GOT3 (cell line): ENCODE data around the gene GNA14.
"Not testable (repeated sequence)": the region's sequence is repeated elsewhere in the genome, so short reads cannot be mapped to it uniquely, and the experiment has no call there.

ENCODE experiments used
- DNase-seq: peaks from one replicate; lab custom pipeline; 2025; ENCODE audit warnings: mixed read lengths; lab: John Stamatoyannopoulos, UW

GNA14 gene

GRCh38 chr9:77643871-77644270, 4.3 kb downstream of the GNA14 start:
- DNase-seq: no peak

DNA sequence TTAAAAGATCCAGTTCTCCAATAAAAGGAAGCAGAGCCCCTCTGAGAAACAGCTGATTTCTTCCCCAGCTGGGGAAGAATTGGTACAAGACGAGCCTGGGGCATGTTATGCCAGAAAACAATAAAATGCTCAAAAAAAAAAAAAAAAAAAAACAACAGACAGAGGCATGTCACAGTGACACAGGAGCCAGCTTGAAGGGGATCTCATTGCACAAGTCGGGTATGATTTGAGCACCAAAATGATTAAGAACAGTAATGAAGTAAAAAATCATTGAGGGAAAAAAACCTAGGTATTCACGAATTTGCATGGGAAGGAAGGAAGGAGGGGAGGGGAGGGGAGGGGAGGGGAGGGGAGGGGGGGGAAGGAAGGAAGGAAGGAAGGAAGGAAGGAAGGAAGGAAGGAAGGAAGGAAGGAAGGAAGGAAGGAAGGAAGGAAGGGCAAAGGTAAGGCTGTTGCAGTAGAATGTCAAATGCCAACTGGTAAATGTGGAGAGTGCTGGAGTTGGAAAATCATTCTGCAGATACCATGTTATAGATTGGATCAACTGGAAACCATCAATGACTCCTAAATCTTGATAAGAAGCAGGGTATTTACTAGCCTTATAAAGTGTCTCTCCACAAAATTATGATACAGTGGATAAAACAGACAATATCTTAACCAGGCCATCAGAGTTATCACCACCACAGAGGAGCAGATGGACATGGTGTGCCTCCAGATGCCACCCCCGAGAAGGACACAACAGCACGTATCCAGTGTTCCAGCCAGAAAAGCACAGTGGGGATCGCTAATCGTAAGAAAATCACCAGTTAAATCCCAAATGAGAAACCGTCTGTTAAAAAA, 7.2 kb downstream of the GNA14 start:
- DNase-seq: no peak

DNA sequence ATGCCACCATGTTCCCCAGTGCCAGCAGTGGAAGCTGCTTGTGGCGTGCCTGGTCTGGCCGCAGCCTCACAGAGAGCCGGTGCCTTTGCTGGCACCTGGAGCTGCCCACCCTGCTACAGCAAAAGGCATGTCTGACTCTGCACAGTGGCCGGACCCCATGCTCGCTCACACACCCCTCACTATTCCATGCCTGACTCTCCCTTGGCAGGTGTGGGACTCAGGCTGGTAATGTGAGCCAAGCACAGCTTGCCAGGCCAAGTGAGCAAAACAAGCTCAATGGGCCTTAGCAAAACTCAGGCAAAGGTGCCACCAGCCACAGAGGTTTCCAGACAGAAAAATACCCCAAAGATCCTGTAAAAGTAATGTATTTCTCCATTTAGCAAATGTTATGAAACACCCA, 15.5 kb downstream of the GNA14 start:
- DNase-seq: no peak

DNA sequence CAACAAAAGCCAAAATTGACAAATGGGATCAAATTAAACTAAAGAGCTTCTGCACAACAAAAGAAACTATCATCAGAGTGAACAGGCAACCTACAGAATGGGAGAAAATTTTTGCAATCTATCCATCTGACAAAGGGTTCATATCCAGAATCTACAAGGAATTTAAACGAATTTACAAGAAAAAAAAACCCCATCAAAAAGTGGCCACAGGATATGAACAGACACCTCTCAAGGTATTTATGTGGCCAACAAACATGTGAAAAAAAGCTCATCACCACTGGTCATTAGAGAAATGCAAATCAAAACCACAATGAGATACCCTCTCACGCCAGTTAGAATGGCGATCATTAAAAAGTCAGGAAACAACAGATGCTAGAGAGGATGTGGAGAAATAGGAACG, 19.3 kb downstream of the GNA14 start:
- DNase-seq: not testable (repeated sequence)

- DNase-seq: no peak
These were observed 31.9 kb downstream of the GNA14 start for GRCh38 chr9:77616191-77616590.

DNA sequence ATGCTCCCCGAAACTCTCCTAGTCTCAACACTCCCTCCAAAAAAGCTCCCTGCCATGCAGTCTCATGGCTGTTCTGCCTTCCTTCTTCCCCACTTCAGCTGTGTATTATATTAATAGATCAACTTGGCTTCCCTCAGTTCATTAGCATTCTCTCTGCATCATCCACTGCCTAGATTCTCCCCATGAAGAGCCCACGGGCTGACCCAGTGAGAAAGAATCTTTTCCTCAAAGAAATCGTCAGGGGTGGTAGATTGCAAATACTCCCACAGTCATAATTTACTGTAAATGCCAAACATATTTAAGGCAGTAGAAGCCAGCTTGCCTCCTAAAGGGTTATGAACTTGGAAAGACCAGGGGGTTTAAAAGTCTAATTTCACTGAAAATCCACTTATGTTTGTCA, 33.5 kb downstream of the GNA14 start:
- DNase-seq: no peak

- no peak for DNase-seq
These were observed 41.6 kb downstream of the GNA14 start for GRCh38 chr9:77606526-77606925.

DNA sequence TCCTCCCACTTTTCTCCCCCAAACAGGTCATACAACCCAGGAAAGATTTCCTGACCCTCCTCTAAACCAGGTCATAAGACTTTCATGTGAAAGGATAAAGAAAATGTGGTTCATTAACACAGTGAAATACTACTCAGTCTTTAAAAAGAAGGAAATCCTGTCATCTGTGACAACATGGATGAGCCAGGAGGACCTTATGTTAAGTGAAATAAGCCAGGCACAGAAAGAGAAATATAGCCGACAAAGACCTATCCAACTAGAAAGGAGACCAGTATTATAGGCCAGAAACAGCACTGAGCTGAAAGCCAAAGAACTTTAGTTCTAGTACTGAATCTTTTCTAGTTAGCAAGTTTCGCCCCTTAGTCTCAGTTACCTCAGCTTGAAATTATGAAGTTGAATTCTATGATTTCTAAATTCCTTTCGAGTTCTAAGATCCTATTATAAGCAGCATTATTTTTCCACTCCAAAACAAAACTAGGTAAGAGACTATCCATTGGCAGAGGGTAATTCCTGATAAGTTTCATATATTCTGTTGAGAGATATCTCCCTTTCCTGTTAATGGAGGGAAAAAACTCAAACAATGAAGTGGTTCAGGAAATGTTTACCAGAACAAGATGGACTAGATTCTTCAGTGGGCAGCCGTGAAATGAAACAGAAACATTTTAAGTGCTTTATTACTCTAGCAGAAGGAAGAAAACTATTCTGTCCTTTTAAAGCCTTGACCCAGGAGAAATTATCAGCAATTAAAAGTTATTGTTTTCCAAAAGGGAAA, 42.5 kb downstream of the GNA14 start:
- DNase-seq: no peak

DNA sequence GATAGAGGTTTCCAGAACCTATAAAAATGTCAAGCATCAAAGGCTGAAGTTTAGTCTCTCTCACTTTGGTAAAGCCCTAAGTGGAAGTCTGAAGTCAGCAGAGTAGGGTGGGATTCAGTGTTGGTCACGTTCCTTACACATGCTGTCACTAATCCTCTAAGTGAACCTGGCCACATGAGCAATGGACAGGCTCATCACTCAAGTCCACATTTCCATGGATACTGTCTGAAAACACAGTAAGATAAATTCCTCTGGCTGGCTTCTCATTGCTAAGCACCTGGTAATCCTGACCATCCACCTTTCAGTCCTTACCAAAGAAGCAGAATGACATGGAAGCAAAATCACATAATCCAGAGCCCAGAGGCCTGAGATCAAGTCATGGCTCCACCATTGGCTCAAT, 43.8 kb downstream of the GNA14 start:
- DNase-seq: no peak

- DNase-seq: no peak
These were observed 45.3 kb downstream of the GNA14 start for GRCh38 chr9:77602852-77603251.

GRCh38 chr9:77601476-77602099, 46.5 kb downstream of the GNA14 start:
- DNase-seq: no peak

GRCh38 chr9:77600810-77601209, 47.3 kb downstream of the GNA14 start:
- no peak for DNase-seq

GRCh38 chr9:77599492-77599891, 48.6 kb downstream of the GNA14 start:
- DNase-seq: no peak

DNA sequence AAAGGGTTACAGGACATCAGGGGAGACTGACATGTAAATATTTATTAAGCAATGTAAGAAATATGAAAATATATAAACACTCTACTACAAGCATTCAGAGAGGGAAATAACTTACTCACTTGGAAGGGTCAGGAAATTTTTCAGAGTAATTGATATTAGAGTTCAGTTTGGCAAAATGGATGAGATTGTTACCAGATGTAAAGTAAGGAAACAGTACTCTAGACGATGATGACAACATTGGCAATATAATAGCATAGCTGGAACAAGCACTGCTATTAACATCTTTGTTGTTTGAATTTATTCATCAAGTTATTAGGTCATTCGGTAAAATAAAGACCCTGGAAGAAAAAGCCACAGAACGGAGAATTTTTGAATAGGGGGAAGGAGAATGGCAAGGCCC, 49.1 kb downstream of the GNA14 start:
- DNase-seq: no peak

GRCh38 chr9:77598524-77598923, 49.6 kb downstream of the GNA14 start:
- no peak for DNase-seq

DNA sequence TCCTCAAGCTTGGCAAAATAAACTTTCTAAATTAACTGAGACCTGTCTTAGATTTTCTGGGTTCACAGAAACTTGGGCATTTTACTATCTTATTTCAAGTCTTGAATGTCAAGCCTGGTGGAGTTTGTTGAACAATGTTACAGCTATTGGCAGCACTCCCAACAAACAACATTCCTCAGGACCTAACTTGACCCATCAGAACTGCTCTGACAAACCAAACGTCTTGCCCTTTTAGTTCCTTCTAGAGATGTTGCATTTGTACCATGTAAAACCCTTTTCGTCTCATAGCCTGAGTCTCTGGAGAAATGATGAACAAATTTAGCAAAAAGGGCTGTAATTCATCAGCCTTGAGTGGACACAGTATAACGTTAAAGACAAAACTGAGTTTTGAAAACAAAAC, 51.1 kb downstream of the GNA14 start:
- no peak for DNase-seq

GRCh38 chr9:77595426-77596095, 52.6 kb downstream of the GNA14 start:
- DNase-seq: no peak

DNA sequence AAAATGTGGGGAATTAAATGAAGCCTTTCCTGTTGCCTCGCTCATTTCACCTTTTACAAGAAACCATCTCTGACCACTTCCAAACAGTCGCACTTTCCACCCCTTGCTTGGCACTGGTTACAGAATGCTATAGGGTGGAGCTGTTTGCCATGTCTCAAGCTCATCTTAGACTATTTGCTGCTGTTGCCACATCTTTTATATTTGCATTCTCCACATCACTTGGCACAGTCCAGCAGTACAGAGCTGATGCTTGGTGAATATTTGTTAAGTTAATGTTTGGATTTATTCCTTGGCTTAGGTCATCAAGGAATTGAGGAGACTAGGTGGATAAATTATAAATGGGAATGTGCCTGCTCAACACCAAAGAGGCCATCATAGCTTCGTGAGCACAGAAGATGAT, 53.2 kb downstream of the GNA14 start:
- DNase-seq: no peak

DNA sequence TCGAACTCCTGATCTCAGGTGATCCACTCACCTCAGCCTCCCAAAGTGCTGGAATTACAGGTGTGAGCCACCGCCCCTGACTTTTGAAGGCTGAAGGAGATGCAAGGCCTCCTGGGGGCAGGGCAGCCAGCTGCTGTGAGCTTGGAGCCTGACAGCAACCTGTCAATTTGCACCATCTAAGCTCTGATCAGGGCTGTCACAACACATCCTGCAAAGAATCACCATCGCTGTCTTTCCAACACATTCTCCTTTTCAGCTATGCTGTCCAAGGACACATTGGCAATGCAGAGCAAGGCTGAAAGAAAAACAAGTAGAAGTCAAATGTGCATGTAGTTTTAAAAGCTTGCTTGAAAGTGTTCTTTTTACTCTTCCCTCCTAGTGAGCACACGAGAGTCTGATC, 54.6 kb downstream of the GNA14 start:
- no peak for DNase-seq

DNA sequence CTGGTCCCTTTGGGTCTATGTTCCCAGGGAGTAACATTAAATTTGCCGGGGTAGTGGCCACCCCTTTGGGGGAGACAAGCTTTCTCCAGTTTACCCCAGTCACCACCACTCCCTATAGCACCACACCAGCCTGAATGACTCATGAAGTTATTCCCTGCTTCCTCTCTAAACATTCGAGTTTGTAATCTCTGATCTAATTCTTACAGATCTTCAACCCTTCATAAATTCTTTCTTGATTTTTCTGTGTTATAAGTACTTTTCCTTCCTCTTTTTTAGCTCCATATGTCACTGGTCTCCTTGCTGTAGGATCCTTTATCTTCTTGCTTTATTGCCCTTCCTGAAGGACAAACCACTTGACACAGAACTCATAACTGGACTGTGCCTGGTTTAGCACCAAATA, 55.6 kb downstream of the GNA14 start:
- DNase-seq: no peak

DNA sequence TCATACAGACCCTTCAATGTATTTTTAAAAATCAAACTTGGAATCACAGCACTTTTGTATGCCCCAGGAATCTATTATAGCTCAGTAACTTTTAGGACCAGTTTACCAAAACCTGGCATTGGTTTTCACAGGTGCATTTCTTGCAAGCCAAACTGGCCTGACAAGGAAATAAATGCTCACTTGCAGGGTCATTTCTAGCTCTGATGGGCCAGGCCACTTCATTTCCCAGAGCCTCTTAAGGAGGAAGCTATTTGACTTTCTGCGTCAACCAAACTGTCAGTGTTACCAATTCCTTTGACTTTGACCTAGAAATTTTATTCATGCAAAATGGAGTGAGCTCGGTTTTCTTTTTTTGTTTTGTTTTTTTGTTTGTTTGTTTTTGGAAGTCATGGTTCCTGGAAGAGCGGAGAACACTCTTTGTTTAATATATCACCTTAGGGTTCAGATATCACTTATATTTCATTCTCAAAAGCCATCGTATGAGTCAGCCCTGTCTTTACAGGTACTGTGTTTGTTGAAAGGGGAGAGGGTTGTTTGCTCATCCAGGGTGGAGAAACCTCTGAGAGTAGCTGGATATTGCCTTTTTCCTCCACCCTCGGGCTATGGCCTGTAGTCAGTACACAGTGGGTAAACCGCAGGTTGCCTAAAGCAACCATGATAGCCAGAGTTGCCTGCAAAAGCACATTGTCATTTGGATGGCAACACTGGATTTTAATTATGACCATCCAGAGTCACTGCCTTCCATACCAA, 58.9 kb downstream of the GNA14 start:
- DNase-seq: no peak
